HepG2 (cell line): ENCODE measurements around the gene TMOD3. TPM values are rescaled to one million over a fixed set of nuclear protein-coding genes. Genes with fewer than 3 reads are reported as not detected.
A peak's percentile ranks its signal among the peaks of the same experiment; 100 is the strongest.

Experiments used
- KLF13 ChIP-seq: sonication (generic); formaldehyde crosslinking; IDR thresholded peaks from 2 replicates; pipeline ENCODE4 v1.4.0; 2020; ENCODE audit warnings: mild to moderate bottlenecking, missing genetic modification reagents
- MTA1 ChIP-seq: sonication (generic); formaldehyde crosslinking; IDR thresholded peaks from 2 replicates; pipeline ENCODE4 v1.4.0; 2020; ENCODE audit warnings: missing genetic modification reagents, mild to moderate bottlenecking, borderline replicate concordance
- NCOA5 ChIP-seq: sonication (generic); formaldehyde crosslinking; IDR thresholded peaks from 2 replicates; pipeline ENCODE4 v1.4.0; 2020; ENCODE audit warnings: missing genetic modification reagents
- NR3C1 ChIP-seq: sonication (generic); formaldehyde crosslinking; IDR thresholded peaks from 2 replicates; pipeline ENCODE4 v1.4.0; 2020; ENCODE audit warnings: missing genetic modification reagents
- PLRG1 ChIP-seq: fragments of 450-650 bp; conservative IDR thresholded peaks from 2 replicates; pipeline ENCODE4 v1.6.1; 2016
- POLR2G ChIP-seq: fragments of 200-400 bp; formaldehyde crosslinking; IDR thresholded peaks from 2 replicates; pipeline ENCODE4 v1.6.1; 2018; ENCODE audit warnings: mild to moderate bottlenecking, low read depth, low read length, moderate library complexity
- XRCC5 ChIP-seq: fragments of 200-400 bp; formaldehyde crosslinking; optimal IDR thresholded peaks from 2 replicates; pipeline ENCODE3; 2017; ENCODE audit warnings: mild to moderate bottlenecking, low read length
- ZNF274 ChIP-seq: sonication (generic); formaldehyde crosslinking; IDR thresholded peaks from 2 replicates; pipeline ENCODE4 v1.5.1; 2020; ENCODE audit warnings: mild to moderate bottlenecking, missing genetic modification reagents
- ZNF30 ChIP-seq: sonication (generic); formaldehyde crosslinking; IDR thresholded peaks from 2 replicates; pipeline ENCODE4 v1.5.0; 2020; ENCODE audit warnings: mild to moderate bottlenecking, missing genetic modification reagents
- polyA plus RNA-seq, 8 experiments: library from polyadenylated mRNA; depleted of rRNA in 3 of 8; stranded (reverse) in 7 of 8; unstranded in 1 of 8; fragments of >200 nt; fragmentation: Illumina TruSeq in 4 of 8; extraction: Trizol in 4 of 8; gene quantifications; 2 replicates each; pipeline versions ENCODE4 v1.2.1 to v1.2.3, GENCODE V29; 2011 to 2016; ENCODE audit warnings: low read depth in 4 of 8, missing spikeins in 1 of 8, mixed read lengths in 1 of 8; ENCODE audit not compliant: insufficient read depth in 1 of 8
- total RNA-seq, 5 experiments: library from RNA; depleted of rRNA; stranded (reverse); fragments of >200 nt; fragmentation: Illumina TruSeq; extraction: Trizol; gene quantifications; 2 replicates each; pipeline ENCODE4 v1.2.3, GENCODE V29; 2016; ENCODE audit warnings: low read depth in 1 of 5
- TF ChIP-seq, protein P1 (sequence below): sonication (generic); formaldehyde crosslinking; IDR thresholded peaks from 2 replicates; pipeline ENCODE4 v1.5.1; 2020; ENCODE audit warnings: mild to moderate bottlenecking, missing genetic modification reagents, moderate library complexity
- TF ChIP-seq, protein P2 (sequence below): sonication (generic); formaldehyde crosslinking; IDR thresholded peaks from 2 replicates; pipeline ENCODE4 v1.4.0; 2020; ENCODE audit warnings: low read depth, missing genetic modification reagents
- TF ChIP-seq, protein P3 (sequence below): sonication (generic); formaldehyde crosslinking; IDR thresholded peaks from one replicate; pipeline ENCODE4 v1.5.1; 2020; ENCODE audit warnings: mild to moderate bottlenecking, missing genetic modification reagents; ENCODE audit errors: not compliant biosample characterization
- TF ChIP-seq, protein P4 (sequence below): sonication (generic); formaldehyde crosslinking; IDR thresholded peaks from 2 replicates; pipeline ENCODE4 v1.8.1; 2023; ENCODE audit warnings: mild to moderate bottlenecking, missing genetic modification reagents
- TF ChIP-seq, protein P5 (sequence below): IDR thresholded peaks from 2 replicates; pipeline ENCODE4 v1.6.1; 2016; ENCODE audit warnings: missing compliant biosample characterization, missing genetic modification reagents, borderline replicate concordance

TMOD3 gene
- total and polyA plus RNA-seq, 2 of the 13 experiments (the other 11 are each of a cell fraction or from before 2014, with no cell fraction given) = 5.1 to 23.2 TPM

DNA sequence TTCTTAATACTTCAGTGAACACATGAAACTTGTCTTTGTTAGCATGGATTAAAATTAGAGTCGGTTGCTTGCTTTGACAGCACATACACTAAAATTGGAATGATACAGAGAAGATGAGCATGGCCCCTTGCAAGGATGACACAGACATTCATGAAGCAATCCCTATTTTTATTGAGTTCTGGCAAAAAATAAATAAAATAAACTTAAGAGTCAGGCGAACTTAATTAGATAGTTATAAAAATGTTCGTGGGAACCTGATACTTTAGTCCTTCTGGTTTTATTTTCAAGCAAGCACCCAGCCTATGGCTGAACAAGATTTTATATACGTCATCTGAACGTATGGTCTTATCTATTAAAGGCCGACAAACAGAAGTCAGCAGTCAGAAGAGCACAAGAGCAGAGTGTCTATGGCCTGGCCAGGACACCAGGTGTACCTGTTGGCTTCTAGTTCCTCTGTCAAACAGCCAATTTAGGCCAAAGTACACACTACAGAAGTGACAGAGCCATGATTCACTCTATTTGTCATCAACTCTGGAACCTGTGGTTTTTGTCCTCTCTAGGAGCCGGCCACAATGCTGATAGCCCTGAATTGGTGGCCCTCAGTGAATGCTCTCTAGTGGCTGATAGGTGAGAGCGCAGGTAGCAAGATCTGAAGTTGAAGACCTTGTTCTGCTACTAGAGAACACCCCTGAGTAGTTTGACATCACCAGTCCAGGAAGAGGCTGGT, 77.8 kb downstream of the TMOD3 start (continued):
- TF ChIP-seq NR3C1 (CRISPR knock-in tag) = no peak
- no peak for TF ChIP-seq PLRG1
- TF ChIP-seq NCOA5 = no peak
- TF ChIP-seq ZNF30 (CRISPR knock-in tag) = no peak
- TF ChIP-seq ZNF274 (CRISPR knock-in tag) = no peak
- TF ChIP-seq, protein P1, sequence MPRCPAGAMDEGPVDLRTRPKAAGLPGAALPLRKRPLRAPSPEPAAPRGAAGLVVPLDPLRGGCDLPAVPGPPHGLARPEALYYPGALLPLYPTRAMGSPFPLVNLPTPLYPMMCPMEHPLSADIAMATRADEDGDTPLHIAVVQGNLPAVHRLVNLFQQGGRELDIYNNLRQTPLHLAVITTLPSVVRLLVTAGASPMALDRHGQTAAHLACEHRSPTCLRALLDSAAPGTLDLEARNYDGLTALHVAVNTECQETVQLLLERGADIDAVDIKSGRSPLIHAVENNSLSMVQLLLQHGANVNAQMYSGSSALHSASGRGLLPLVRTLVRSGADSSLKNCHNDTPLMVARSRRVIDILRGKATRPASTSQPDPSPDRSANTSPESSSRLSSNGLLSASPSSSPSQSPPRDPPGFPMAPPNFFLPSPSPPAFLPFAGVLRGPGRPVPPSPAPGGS (CRISPR knock-in tag) = no peak
- TF ChIP-seq POLR2G = no peak
- TF ChIP-seq MTA1 (CRISPR knock-in tag) = no peak
- TF ChIP-seq, protein P2, sequence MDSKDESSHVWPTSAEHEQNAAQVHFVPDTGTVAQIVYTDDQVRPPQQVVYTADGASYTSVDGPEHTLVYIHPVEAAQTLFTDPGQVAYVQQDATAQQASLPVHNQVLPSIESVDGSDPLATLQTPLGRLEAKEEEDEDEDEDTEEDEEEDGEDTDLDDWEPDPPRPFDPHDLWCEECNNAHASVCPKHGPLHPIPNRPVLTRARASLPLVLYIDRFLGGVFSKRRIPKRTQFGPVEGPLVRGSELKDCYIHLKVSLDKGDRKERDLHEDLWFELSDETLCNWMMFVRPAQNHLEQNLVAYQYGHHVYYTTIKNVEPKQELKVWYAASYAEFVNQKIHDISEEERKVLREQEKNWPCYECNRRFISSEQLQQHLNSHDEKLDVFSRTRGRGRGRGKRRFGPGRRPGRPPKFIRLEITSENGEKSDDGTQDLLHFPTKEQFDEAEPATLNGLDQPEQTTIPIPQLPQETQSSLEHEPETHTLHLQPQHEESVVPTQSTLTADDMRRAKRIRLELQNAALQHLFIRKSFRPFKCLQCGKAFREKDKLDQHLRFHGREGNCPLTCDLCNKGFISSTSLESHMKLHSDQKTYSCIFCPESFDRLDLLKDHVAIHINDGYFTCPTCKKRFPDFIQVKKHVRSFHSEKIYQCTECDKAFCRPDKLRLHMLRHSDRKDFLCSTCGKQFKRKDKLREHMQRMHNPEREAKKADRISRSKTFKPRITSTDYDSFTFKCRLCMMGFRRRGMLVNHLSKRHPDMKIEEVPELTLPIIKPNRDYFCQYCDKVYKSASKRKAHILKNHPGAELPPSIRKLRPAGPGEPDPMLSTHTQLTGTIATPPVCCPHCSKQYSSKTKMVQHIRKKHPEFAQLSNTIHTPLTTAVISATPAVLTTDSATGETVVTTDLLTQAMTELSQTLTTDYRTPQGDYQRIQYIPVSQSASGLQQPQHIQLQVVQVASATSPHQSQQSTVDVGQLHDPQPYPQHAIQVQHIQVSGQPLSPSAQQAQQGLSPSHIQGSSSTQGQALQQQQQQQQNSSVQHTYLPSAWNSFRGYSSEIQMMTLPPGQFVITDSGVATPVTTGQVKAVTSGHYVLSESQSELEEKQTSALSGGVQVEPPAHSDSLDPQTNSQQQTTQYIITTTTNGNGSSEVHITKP (CRISPR knock-in tag) = no peak
- no peak for TF ChIP-seq KLF13 (CRISPR knock-in tag)
- TF ChIP-seq, protein P3, sequence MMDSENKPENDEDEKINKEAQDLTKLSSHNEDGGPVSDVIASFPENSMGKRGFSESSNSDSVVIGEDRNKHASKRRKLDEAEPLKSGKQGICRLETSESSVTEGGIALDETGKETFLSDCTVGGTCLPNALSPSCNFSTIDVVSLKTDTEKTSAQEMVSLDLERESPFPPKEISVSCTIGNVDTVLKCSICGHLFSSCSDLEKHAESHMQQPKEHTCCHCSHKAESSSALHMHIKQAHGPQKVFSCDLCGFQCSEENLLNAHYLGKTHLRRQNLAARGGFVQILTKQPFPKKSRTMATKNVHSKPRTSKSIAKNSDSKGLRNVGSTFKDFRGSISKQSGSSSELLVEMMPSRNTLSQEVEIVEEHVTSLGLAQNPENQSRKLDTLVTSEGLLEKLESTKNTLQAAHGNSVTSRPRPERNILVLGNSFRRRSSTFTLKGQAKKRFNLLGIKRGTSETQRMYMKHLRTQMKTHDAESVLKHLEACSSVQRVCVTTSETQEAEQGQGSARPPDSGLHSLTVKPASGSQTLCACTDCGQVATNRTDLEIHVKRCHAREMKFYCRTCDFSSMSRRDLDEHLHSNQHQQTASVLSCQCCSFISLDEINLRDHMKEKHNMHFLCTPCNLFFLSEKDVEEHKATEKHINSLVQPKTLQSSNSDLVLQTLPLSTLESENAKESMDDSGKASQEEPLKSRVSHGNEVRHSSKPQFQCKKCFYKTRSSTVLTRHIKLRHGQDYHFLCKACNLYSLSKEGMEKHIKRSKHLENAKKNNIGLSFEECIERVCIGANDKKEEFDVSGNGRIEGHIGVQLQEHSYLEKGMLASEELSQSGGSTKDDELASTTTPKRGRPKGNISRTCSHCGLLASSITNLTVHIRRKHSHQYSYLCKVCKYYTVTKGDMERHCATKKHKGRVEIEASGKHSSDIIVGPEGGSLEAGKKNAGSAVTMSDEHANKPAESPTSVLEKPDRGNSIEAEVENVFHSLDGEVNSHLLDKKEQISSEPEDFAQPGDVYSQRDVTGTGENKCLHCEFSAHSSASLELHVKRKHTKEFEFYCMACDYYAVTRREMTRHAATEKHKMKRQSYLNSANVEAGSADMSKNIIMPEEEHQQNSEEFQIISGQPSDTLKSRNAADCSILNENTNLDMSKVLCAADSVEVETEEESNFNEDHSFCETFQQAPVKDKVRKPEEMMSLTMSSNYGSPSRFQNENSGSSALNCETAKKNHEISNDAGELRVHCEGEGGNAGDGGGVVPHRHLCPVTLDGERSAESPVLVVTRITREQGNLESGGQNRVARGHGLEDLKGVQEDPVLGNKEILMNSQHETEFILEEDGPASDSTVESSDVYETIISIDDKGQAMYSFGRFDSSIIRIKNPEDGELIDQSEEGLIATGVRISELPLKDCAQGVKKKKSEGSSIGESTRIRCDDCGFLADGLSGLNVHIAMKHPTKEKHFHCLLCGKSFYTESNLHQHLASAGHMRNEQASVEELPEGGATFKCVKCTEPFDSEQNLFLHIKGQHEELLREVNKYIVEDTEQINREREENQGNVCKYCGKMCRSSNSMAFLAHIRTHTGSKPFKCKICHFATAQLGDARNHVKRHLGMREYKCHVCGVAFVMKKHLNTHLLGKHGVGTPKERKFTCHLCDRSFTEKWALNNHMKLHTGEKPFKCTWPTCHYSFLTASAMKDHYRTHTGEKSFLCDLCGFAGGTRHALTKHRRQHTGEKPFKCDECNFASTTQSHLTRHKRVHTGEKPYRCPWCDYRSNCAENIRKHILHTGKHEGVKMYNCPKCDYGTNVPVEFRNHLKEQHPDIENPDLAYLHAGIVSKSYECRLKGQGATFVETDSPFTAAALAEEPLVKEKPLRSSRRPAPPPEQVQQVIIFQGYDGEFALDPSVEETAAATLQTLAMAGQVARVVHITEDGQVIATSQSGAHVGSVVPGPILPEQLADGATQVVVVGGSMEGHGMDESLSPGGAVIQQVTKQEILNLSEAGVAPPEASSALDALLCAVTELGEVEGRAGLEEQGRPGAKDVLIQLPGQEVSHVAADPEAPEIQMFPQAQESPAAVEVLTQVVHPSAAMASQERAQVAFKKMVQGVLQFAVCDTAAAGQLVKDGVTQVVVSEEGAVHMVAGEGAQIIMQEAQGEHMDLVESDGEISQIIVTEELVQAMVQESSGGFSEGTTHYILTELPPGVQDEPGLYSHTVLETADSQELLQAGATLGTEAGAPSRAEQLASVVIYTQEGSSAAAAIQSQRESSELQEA (CRISPR knock-in tag) = no peak
- TF ChIP-seq, protein P4, sequence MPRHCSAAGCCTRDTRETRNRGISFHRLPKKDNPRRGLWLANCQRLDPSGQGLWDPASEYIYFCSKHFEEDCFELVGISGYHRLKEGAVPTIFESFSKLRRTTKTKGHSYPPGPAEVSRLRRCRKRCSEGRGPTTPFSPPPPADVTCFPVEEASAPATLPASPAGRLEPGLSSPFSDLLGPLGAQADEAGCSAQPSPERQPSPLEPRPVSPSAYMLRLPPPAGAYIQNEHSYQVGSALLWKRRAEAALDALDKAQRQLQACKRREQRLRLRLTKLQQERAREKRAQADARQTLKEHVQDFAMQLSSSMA (CRISPR knock-in tag) = no peak
- TF ChIP-seq, protein P5, sequence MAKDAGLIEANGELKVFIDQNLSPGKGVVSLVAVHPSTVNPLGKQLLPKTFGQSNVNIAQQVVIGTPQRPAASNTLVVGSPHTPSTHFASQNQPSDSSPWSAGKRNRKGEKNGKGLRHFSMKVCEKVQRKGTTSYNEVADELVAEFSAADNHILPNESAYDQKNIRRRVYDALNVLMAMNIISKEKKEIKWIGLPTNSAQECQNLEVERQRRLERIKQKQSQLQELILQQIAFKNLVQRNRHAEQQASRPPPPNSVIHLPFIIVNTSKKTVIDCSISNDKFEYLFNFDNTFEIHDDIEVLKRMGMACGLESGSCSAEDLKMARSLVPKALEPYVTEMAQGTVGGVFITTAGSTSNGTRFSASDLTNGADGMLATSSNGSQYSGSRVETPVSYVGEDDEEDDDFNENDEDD (CRISPR knock-in tag) = no peak
- peak; percentile 88 for TF ChIP-seq XRCC5
